SK-N-MC (cell line): ENCODE data around the gene CHST9.
A peak's percentile ranks its signal among the peaks of the same experiment; 100 is the strongest.

Source experiments
- DNase-seq: peaks from one replicate; pipeline ENCODE4 v3.0.0-alpha.2; 2011; ENCODE audit warnings: low read depth, low spot score
- H3K27ac ChIP-seq: fragments of 200-600 bp; sonication (generic); 2 replicates; pipeline ENCODE4 v1.5.1; 2016; ENCODE audit warnings: mixed run types
- H3K36me3 ChIP-seq: fragments of 200-600 bp; sonication (generic); 2 replicates; pipeline ENCODE4 v1.6.1; 2017; ENCODE audit warnings: antibody characterized with exemption, low read length, mixed read lengths; ENCODE audit not compliant: insufficient read depth
- H3K4me3 ChIP-seq: fragments of 200-600 bp; sonication (generic); 2 replicates; pipeline ENCODE4 v1.5.1; 2016
- H3K9ac ChIP-seq: fragments of 200-600 bp; sonication (generic); 2 replicates; pipeline ENCODE4 v1.8.0; 2017; ENCODE audit warnings: mixed run types, mixed read lengths; ENCODE audit not compliant: insufficient read length
- H3K9me3 ChIP-seq: fragments of 200-600 bp; sonication (generic); 2 replicates; pipeline ENCODE4 v1.6.1; 2017; ENCODE audit warnings: low read depth, mild to moderate bottlenecking, antibody characterized with exemption, low read length, moderate library complexity, mixed read lengths
- EZH2 ChIP-seq: fragments of 200-600 bp; sonication (generic); IDR thresholded peaks from one replicate; pipeline ENCODE4 v1.6.1; 2017; ENCODE audit warnings: antibody characterized with exemption
- FOXP2 ChIP-seq: optimal IDR thresholded peaks from 2 replicates; pipeline ENCODE3; 2011; ENCODE audit warnings: mild to moderate bottlenecking, moderate library complexity; ENCODE audit not compliant: insufficient read depth; ENCODE audit errors: extremely low read length, control extremely low read depth
- POLR2AphosphoS5 ChIP-seq: IDR thresholded peaks from 2 replicates; pipeline ENCODE4 v1.6.1; 2012; ENCODE audit warnings: mild to moderate bottlenecking, low read depth, low read length, borderline replicate concordance

CHST9 gene

GRCh38 chr18:27010784-27011183 is 174.3 kb downstream of the CHST9 start:
- Histone ChIP-seq H3K9me3 (no peaks in the 10 kb centered on the region), H3K4me3 (no peak overlapping the region), H3K36me3 (no peaks in the 10 kb centered on the region), H3K27ac (no peak overlapping the region), H3K9ac (no peak overlapping the region)
- no peak for TF ChIP-seq POLR2AphosphoS5
- TF ChIP-seq FOXP2 = no peak
- TF ChIP-seq EZH2 = no peak
- DNase-seq = no peak

- no peak overlapping the region for H3K4me3 ChIP-seq
- no peak overlapping the region for H3K27ac ChIP-seq
- no peak overlapping the region for H3K9ac ChIP-seq
- no peaks in the 10 kb centered on the region for H3K9me3 ChIP-seq
- no peak for TF ChIP-seq POLR2AphosphoS5
- no peak for TF ChIP-seq FOXP2
- TF ChIP-seq EZH2 = no peak
- no peaks in the 10 kb centered on the region for H3K36me3 ChIP-seq
- no peak for DNase-seq
Measured at GRCh38 chr18:27009293-27009692, 175.8 kb downstream of the CHST9 start.

- no peaks in the 10 kb centered on the region for H3K9me3 ChIP-seq
- no peaks in the 10 kb centered on the region for H3K36me3 ChIP-seq
- H3K4me3 ChIP-seq = no peak overlapping the region
- H3K27ac ChIP-seq = no peak overlapping the region
- H3K9ac ChIP-seq = no peak overlapping the region
- TF ChIP-seq POLR2AphosphoS5 (no peak), EZH2 (no peak), FOXP2 (no peak)
- no peak for DNase-seq
Measured at GRCh38 chr18:27008575-27008974, 176.5 kb downstream of the CHST9 start.

- no peak for DNase-seq
- H3K4me3 ChIP-seq = no peak overlapping the region
- no peak overlapping the region for H3K27ac ChIP-seq
- H3K9ac ChIP-seq = no peak overlapping the region
- H3K36me3 ChIP-seq = no peaks in the 10 kb centered on the region
- no peaks in the 10 kb centered on the region for H3K9me3 ChIP-seq
- TF ChIP-seq FOXP2 (no peak), EZH2 (no peak)
Measured at GRCh38 chr18:27007880-27008279, 177.2 kb downstream of the CHST9 start.

- Histone ChIP-seq H3K4me3 (no peak overlapping the region), H3K9ac (no peak overlapping the region), H3K36me3 (no peaks in the 10 kb centered on the region), H3K27ac (no peak overlapping the region), H3K9me3 (no peaks in the 10 kb centered on the region)
- no peak for DNase-seq
- no peak for TF ChIP-seq EZH2
- no peak for TF ChIP-seq POLR2AphosphoS5
- no peak for TF ChIP-seq FOXP2
Measured at GRCh38 chr18:27005589-27005988, 179.5 kb downstream of the CHST9 start.

- peak overlapping the region; percentile 27; the same call in 1 of the 2 replicates for H3K4me3 ChIP-seq
- H3K36me3 ChIP-seq = no peaks in the 10 kb centered on the region
- no peak for DNase-seq
- no peaks in the 10 kb centered on the region for H3K9me3 ChIP-seq
- peak overlapping the region; percentile 27; the same call in 1 of the 2 replicates for H3K27ac ChIP-seq
- TF ChIP-seq POLR2AphosphoS5 = no peak
- TF ChIP-seq EZH2 = no peak
- TF ChIP-seq FOXP2 = no peak
- peak overlapping the region; percentile 25 for H3K9ac ChIP-seq
Measured at GRCh38 chr18:27004056-27004829, 180.9 kb downstream of the CHST9 start.

- H3K36me3 ChIP-seq = no peaks in the 10 kb centered on the region
- no peak overlapping the region for H3K4me3 ChIP-seq
- no peak overlapping the region for H3K9ac ChIP-seq
- TF ChIP-seq FOXP2 (no peak), EZH2 (no peak), POLR2AphosphoS5 (no peak)
- H3K9me3 ChIP-seq = no peaks in the 10 kb centered on the region
- no peak for DNase-seq
- H3K27ac ChIP-seq = no peak overlapping the region
Measured at GRCh38 chr18:26999797-27000196, 185.3 kb downstream of the CHST9 start.

- H3K4me3 ChIP-seq = no peak overlapping the region
- no peaks in the 10 kb centered on the region for H3K36me3 ChIP-seq
- TF ChIP-seq FOXP2 = no peak
- no peak for TF ChIP-seq EZH2
- no peak for TF ChIP-seq POLR2AphosphoS5
- H3K9me3 ChIP-seq = no peaks in the 10 kb centered on the region
- no peak overlapping the region for H3K27ac ChIP-seq
- no peak overlapping the region for H3K9ac ChIP-seq
- DNase-seq = no peak
Measured at GRCh38 chr18:26993568-26993967, 191.5 kb downstream of the CHST9 start.

GRCh38 chr18:26992926-26993325 is 192.2 kb downstream of the CHST9 start:
- no peaks in the 10 kb centered on the region for H3K36me3 ChIP-seq
- no peak overlapping the region for H3K9ac ChIP-seq
- DNase-seq = no peak
- no peak overlapping the region for H3K27ac ChIP-seq
- no peak for TF ChIP-seq EZH2
- TF ChIP-seq POLR2AphosphoS5 = no peak
- no peak for TF ChIP-seq FOXP2
- no peaks in the 10 kb centered on the region for H3K9me3 ChIP-seq
- no peak overlapping the region for H3K4me3 ChIP-seq
